Stimulated activated naive CD8-positive, alpha-beta T cell treated with anti-CD3 and anti-CD28 coated beads, Interleukin-15, Interleukin-2, amounts not matched to agents 100 U/mL and 50 U/mL, for 24 hours (primary cell): ENCODE results near the gene PEBP1.
A peak's percentile ranks its signal among the peaks of the same experiment; 100 is the strongest.

ENCODE experiments used
- ATAC-seq: fragments of 150-1000 bp; cut with Tn5 transposase; one replicate; pipeline ENCODE4 v1.10.0; 2021
- DNase-seq: peaks from one replicate; pipeline ENCODE4 v3.0.0; 2021

PEBP1 gene

DNA sequence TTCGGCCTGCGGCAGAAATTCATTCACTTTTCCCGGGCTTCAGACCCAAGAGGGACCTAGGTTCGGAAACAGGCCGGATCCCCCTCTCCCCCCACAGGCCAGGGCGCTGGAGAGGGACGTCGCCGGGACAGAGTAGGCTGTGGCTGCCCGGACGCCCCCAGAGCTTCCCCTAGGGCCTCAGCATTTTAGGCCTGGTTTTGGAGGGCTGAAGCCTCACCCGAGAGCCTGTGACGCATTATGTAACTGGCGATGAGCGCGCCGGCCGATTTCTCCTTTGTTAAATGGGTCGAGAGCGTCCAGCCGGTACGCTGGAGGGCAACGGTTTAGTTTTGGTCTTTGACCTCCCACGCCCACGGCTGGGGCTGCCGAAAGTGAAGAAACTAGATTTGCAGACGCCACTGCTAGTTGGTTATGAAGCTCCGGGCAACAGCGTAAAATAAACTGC lies 657 bp downstream of the PEBP1 start:
- DNase-seq: peak; percentile 54

GRCh38 chr12:118137148-118137678 lies 1.3 kb downstream of the PEBP1 start:
- DNase-seq: no peak
- ATAC-seq: no peak

More for the DNA sequence above, 657 bp downstream of the PEBP1 start:
- ATAC-seq: peak; percentile 26

GRCh38 chr12:118140825-118141224 lies 4.9 kb downstream of the PEBP1 start:
- DNase-seq (no peak), ATAC-seq (no peak)

DNA sequence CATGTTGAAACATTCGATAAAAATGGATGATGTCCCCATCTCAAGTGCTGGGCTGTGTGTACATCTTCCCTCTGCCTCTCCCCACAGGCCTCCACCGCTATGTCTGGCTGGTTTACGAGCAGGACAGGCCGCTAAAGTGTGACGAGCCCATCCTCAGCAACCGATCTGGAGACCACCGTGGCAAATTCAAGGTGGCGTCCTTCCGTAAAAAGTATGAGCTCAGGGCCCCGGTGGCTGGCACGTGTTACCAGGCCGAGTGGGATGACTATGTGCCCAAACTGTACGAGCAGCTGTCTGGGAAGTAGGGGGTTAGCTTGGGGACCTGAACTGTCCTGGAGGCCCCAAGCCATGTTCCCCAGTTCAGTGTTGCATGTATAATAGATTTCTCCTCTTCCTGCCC lies 8.6 kb downstream of the PEBP1 start:
- no peak for DNase-seq

DNA sequence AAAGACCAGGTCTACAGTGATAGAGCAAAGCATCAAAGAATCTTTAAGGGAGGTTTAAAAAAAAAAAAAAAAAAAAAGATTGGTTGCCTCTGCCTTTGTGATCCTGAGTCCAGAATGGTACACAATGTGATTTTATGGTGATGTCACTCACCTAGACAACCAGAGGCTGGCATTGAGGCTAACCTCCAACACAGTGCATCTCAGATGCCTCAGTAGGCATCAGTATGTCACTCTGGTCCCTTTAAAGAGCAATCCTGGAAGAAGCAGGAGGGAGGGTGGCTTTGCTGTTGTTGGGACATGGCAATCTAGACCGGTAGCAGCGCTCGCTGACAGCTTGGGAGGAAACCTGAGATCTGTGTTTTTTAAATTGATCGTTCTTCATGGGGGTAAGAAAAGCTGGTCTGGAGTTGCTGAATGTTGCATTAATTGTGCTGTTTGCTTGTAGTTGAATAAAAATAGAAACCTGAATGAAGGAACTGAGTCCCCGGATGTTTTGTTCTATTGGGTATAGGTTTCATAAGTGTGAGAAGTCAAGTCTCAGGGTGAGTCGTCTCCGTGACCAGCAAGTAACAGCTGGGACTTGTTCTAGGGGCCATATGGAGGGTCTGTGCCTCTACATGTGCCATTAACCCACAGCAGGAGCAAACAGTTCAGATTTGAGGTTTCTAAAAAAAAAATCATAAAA lies 9.3 kb downstream of the PEBP1 start:
- DNase-seq: no peak
- no peak for ATAC-seq

More for the DNA sequence above, 8.6 kb downstream of the PEBP1 start:
- no peak for ATAC-seq

DNA sequence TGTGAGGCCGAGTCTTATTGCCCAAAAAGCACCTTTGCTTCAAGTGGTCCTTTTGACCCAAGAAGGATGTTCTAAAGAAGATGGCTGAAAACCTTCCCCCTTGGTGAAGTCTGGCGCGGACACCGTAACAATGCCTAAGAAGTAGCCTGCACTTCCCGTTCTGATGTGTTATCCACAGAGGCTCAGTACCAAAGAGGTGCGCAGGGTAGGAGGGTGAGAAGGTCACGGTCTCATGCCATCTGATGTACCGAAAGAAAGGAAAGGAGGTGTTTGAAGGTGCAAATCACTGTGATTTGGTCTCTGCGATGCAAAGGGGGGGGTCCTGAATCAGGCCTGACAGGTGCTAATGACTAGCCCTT lies 9.9 kb downstream of the PEBP1 start:
- ATAC-seq (no peak), DNase-seq (no peak)

DNA sequence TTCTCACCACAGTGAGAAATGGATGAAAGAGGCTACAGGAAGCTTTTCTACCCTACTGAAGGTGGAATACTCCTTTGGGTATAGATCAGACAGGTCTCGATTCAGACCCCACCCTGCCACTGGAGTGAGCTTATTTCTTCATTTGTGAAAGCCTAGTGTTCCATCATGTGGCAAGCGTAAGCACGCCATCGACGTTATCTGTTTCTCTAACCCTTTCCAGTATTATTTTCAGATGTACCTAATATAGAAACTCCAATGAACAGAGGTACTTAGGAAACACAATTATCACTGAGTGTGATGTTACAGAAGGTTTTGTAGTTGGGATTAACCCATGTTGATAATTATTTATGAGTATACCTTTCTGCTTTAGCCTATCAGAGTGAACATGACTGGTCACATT lies 12.4 kb downstream of the PEBP1 start:
- DNase-seq (no peak), ATAC-seq (no peak)

DNA sequence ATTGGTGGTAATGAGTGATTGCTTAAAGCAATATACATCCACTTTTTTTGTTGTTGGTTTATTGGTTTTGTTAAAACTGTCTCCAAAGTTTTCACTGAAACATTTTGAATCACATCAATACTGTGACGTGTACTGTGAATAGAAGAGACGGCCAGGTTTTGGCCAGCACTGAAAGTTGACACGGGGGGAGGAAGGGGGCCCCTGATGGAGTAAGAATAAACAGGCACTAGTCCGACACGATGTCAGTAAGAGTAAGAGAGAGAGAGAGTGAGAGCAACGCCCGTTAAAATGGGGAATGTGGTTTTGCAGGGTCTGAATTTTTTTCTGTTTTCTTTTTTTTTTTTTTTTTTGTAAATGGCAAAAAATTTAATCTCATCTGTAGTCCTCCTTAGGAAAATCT lies 14.7 kb downstream of the PEBP1 start:
- no peak for ATAC-seq

DNA sequence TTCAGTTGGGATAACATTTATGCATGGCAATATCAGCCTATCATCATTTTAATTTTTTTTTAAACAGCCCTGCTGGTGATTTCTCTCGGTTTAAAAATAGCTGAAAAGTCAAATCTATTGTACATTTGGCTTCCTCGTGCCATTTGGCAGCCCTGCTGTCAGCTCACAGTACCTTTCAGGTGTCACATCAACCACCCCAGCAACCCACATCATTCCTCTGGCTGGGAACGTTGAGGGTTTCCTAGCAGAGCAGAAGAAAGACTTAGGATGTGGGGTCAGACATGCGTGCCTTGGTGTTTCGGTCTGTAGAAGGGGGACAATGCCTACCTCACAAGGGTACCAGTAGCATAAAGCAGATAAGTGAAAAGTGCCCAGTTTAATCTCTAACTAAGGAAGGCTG lies 15.8 kb downstream of the PEBP1 start:
- ATAC-seq (no peak), DNase-seq (no peak)

More for the DNA sequence above, 14.7 kb downstream of the PEBP1 start:
- DNase-seq: no peak

- ATAC-seq (no peak), DNase-seq (no peak)
Observed at GRCh38 chr12:118160536-118160935, 24.6 kb downstream of the PEBP1 start.

DNA sequence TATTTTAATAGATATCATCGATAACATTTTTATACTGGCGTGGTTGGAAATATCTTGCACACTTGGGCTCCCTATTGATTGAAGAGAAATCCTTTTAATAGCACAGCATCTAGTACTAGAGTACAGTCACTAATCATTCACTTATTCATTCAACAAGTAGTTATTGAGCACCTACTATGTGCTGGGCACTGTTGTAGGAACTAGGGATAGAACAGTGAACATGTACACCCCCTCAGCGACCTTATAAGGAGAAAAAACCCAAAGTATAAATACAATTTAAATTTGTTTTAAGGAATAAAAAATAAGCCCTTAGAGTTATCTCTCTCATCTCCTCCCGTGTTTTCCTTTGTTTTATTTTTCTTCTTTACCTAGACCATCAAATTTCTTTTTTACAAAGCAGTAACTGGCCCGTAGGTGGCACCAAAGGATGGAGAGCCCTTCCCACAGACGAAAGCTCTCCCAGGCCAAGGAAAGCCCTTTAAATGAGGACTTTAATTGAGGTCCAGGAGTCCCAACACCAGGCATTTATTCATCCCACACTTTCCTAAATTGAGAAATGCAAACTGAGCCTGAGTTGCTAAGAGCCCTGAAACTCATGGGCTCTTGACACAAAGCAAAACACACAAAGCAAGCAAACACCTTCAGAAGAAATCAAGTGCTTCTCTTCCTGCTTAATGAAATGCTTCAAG lies 29.0 kb downstream of the PEBP1 start:
- DNase-seq (no peak), ATAC-seq (no peak)

DNA sequence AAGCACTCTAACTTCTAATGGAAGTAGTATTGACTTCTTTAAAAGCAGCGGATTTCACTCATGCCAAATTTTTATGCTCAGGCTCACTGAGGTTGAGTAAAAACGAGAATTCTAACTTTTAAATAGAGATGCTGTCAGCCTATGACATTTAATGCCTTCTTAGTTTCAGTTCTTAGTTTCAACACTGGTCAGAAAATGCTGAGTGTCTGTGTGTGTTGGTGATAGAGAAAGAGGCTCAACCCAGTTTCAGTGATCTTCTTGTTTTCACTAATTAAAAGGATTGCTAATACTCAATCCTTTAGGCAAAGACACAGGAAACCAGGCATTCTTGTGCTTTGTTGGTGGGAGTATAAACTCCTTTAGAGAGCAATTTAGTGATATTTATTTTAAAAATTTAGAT lies 31.0 kb downstream of the PEBP1 start:
- DNase-seq (no peak), ATAC-seq (peak; percentile 98)

GRCh38 chr12:118175823-118176447 lies 40.0 kb downstream of the PEBP1 start:
- DNase-seq: no peak

GRCh38 chr12:118183155-118183554 lies 47.2 kb downstream of the PEBP1 start:
- no peak for ATAC-seq
- no peak for DNase-seq

More at GRCh38 chr12:118175823-118176447, 40.0 kb downstream of the PEBP1 start:
- no peak for ATAC-seq

- no peak for ATAC-seq
- no peak for DNase-seq
Observed at GRCh38 chr12:118183711-118184110, 47.8 kb downstream of the PEBP1 start.

GRCh38 chr12:118185602-118186397 lies 49.9 kb downstream of the PEBP1 start:
- no peak for DNase-seq
- ATAC-seq: no peak

- DNase-seq: no peak
- no peak for ATAC-seq
Observed at GRCh38 chr12:118187751-118188435, 52.0 kb downstream of the PEBP1 start.

GRCh38 chr12:118188690-118189371 lies 52.9 kb downstream of the PEBP1 start:
- no peak for DNase-seq
- ATAC-seq: no peak

DNA sequence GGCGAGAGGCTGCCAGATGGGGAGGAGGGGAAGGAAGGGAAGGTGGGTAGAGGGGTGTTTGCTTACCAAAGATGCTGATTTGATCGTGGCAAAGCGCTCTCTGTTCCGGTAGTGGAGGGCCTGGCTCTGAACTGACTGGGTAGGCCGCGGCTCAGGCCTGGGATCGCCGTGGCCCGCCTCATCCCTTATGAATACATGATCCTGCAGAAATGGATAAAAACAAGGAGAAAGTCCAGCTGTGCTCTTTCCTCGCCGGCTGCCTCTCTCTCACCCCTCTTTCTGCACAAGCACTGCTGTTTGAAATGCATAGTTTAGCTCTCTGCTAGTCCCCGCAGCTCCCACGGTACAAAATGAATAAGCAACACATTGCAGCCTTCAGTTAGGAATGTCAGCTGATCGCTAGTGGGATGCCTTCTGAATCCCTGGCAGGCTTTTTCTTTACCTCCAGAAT lies 53.8 kb downstream of the PEBP1 start:
- ATAC-seq: no peak
- no peak for DNase-seq

GRCh38 chr12:118190266-118190665 lies 54.3 kb downstream of the PEBP1 start:
- no peak for ATAC-seq
- DNase-seq: no peak

- ATAC-seq (no peak), DNase-seq (no peak)
Observed at GRCh38 chr12:118193477-118193876, 57.6 kb downstream of the PEBP1 start.
